ENCODE measurements around the gene MBD3. TPM values are rescaled to one million over a fixed set of nuclear protein-coding genes. Genes with fewer than 3 reads are reported as not detected.
"Not testable (repeated sequence)": the region's sequence is repeated elsewhere in the genome, so short reads cannot be mapped to it uniquely, and the experiment has no call there.

MBD3 gene
- total and polyA plus RNA-seq, 7 donors: 26.1 to 105 (median 61.7) TPM

DNA sequence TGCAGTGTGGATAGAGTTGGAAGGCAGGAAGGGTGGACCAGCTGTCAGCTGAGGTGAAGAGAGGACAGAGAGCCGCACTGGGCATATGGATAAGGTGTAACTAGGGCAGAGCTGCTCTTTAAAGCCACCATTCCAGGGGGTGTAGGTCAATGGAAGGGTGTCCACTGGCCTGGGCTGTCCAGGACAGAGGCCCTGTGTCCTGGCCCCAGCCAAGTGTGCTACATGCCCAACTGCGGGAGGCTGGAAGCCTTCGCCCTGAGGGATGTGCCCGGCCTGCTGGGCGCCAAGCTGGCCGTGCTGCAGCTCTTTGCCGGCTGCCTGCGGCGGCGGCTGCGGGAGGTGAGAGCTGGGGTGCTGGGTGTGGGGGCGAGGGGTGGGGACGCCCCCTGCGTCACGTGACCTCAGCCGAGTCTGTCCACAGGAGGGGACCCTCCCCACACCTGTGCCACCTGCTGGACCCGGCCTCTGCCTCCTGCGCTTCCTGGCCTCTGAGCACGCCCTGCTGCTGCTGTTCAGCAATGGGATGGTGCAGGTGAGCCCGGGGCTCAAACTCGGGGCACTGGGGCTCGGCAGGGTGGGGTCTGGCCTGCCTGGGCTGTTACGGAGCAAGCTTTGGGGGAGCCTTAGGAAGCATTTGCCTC is 59.0 kb downstream of the MBD3 start:
- no peak for TF ChIP-seq EP300 (IDR thresholded peaks at IDR 0.05)
- TF ChIP-seq, protein P1, sequence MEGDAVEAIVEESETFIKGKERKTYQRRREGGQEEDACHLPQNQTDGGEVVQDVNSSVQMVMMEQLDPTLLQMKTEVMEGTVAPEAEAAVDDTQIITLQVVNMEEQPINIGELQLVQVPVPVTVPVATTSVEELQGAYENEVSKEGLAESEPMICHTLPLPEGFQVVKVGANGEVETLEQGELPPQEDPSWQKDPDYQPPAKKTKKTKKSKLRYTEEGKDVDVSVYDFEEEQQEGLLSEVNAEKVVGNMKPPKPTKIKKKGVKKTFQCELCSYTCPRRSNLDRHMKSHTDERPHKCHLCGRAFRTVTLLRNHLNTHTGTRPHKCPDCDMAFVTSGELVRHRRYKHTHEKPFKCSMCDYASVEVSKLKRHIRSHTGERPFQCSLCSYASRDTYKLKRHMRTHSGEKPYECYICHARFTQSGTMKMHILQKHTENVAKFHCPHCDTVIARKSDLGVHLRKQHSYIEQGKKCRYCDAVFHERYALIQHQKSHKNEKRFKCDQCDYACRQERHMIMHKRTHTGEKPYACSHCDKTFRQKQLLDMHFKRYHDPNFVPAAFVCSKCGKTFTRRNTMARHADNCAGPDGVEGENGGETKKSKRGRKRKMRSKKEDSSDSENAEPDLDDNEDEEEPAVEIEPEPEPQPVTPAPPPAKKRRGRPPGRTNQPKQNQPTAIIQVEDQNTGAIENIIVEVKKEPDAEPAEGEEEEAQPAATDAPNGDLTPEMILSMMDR (IDR thresholded peaks at IDR 0.05): no peak
- TF ChIP-seq POLR2A (IDR thresholded peaks at IDR 0.05): no peak
- TF ChIP-seq POLR2AphosphoS5 (IDR thresholded peaks at IDR 0.05): no peak
- Histone ChIP-seq H3K4me1 (peaks cover 0 to 4% (median 0%) of the 10 kb centered on the region in 4 donors), H3K4me3 (no peak overlapping the region), H3K27ac (no peak overlapping the region), H3K9me3 (no peaks in the 10 kb centered on the region), H3K27me3 (peaks cover 0 to 11% (median 11%) of the 10 kb centered on the region in 3 donors), H3K36me3 (no peaks in the 10 kb centered on the region)
- intact Hi-C loops (cut with DNase I): no loop called here
- no peak for DNase-seq
- 59 to 68% methylated on average over 23 of the region's 23 CpGs for WGBS, 2 donors

DNA sequence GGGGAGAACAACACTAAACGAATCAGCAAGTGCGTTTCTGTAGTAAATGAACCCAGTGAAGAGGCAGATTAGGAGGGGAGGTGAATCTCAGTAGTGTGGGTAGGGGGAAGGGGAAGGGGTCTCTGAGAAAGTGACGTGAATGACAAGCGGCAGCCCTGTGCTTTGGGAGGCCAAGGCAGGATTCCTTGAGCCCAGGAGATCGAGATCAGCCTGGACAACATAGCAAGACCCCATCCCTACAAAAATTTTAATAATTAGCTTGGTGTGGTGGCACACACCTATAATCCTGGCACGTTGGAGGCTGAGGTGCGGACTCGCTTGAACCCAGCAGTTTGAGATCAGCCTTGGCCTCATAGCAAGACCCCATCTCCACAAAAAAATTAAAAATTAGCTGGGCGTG is 60.7 kb downstream of the MBD3 start:
- Histone ChIP-seq H3K27me3 (peaks cover 0 to 24% (median 23%) of the 10 kb centered on the region in 3 donors), H3K9me3 (no peaks in the 10 kb centered on the region), H3K4me3 (no peak overlapping the region), H3K36me3 (no peaks in the 10 kb centered on the region), H3K4me1 (no peaks in the 10 kb centered on the region), H3K27ac (no peak overlapping the region)
- no peak for DNase-seq
- TF ChIP-seq POLR2AphosphoS5 (IDR thresholded peaks at IDR 0.05) (no peak), EP300 (IDR thresholded peaks at IDR 0.05) (no peak), POLR2A (IDR thresholded peaks at IDR 0.05) (no peak)
- TF ChIP-seq, protein P1 (IDR thresholded peaks at IDR 0.05): no peak
- WGBS, 2 donors: 83 to 87% methylated on average over 9 of the region's 9 CpGs
- intact Hi-C loops (cut with DNase I): no loop called here

- DNase-seq: no peak
These were observed 61.1 kb downstream of the MBD3 start for GRCh38 chr19:1531587-1531986.

GRCh38 chr19:1530856-1531255 is 61.8 kb downstream of the MBD3 start:
- H3K9me3 ChIP-seq; H3K4me1 ChIP-seq; DNase-seq; H3K27ac ChIP-seq; H3K4me3 ChIP-seq; intact Hi-C loops (cut with DNase I); H3K36me3 ChIP-seq: not testable (repeated sequence)
- WGBS, 2 donors: 84 to 90% methylated on average over 11 of the region's 11 CpGs
- H3K27me3 ChIP-seq: peaks cover 0 to 35% (median 34%) of the 10 kb centered on the region in 3 donors

More at GRCh38 chr19:1531587-1531986, 61.1 kb downstream of the MBD3 start:
- no peaks in the 10 kb centered on the region for H3K4me1 ChIP-seq
- no peak overlapping the region for H3K27ac ChIP-seq
- 86 to 89% methylated on average over 11 of the region's 11 CpGs for WGBS, 2 donors
- no peaks in the 10 kb centered on the region for H3K9me3 ChIP-seq
- intact Hi-C loops (cut with DNase I): no loop called here
- TF ChIP-seq, protein P1 (IDR thresholded peaks at IDR 0.05): no peak
- no peak for TF ChIP-seq EP300 (IDR thresholded peaks at IDR 0.05)
- no peak for TF ChIP-seq POLR2AphosphoS5 (IDR thresholded peaks at IDR 0.05)
- TF ChIP-seq POLR2A (IDR thresholded peaks at IDR 0.05): no peak
- H3K4me3 ChIP-seq: no peak overlapping the region
- H3K36me3 ChIP-seq: no peaks in the 10 kb centered on the region
- H3K27me3 ChIP-seq: peaks cover 0 to 28% (median 27%) of the 10 kb centered on the region in 3 donors

DNA sequence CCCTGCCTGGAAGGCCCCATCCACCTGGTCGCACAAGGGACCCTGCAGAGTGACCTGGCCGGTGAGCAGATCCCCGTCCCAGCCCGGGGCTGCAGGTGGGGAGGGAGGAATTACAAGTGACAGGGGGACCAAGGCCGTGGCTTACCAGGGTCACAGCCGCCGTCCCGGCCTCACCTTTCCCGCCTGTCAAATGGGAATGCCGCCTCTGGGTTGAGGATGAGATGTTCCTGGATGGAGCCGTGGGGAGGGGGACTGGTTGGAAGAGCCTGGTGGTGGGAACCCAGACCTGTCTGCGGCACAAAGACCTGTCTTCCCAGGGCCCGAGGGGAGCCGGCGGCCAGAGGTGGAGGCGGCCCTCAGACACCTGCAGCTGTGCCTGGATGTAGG is 63.2 kb downstream of the MBD3 start:
- H3K4me1 ChIP-seq: peaks cover 0 to 2% (median under 1%) of the 10 kb centered on the region in 4 donors

More for the DNA sequence above, 63.2 kb downstream of the MBD3 start:
- Histone ChIP-seq H3K27me3 (peaks cover 10 to 49% (median 49%) of the 10 kb centered on the region in 3 donors), H3K9me3 (no peaks in the 10 kb centered on the region), H3K4me3 (no peak overlapping the region), H3K27ac (no peak overlapping the region), H3K36me3 (no peaks in the 10 kb centered on the region)
- DNase-seq: no peak
- WGBS, 2 donors: 76 to 84% methylated on average over 16 of the region's 16 CpGs
- TF ChIP-seq POLR2AphosphoS5 (IDR thresholded peaks at IDR 0.05): no peak
- no peak for TF ChIP-seq EP300 (IDR thresholded peaks at IDR 0.05)
- TF ChIP-seq, protein P1 (IDR thresholded peaks at IDR 0.05): no peak
- TF ChIP-seq POLR2A (IDR thresholded peaks at IDR 0.05): no peak
- intact Hi-C loops (cut with DNase I): no loop called here
